Ectodermal cell (in vitro differentiated cells): Measurements from ENCODE around the gene LHFPL5.

Experiments
- H3K27ac ChIP-seq: 2 replicates; pipeline ENCODE4 v1.7.0; 2013; ENCODE audit warnings: mild to moderate bottlenecking, low read depth, low read length; ENCODE audit not compliant: insufficient read depth, poor library complexity, severe bottlenecking
- H3K27me3 ChIP-seq: 2 replicates; pipeline ENCODE4 v1.7.0; 2013; ENCODE audit warnings: mild to moderate bottlenecking, low read length; ENCODE audit not compliant: insufficient read depth, control insufficient read depth, poor library complexity, severe bottlenecking
- H3K36me3 ChIP-seq: one replicate; pipeline ENCODE4 v1.7.0; 2013; ENCODE audit warnings: low read length; ENCODE audit not compliant: control insufficient read depth, insufficient read depth
- H3K4me1 ChIP-seq: one replicate; pipeline ENCODE4 v1.7.0; 2013; ENCODE audit warnings: low read length; ENCODE audit not compliant: control insufficient read depth, insufficient read depth
- H3K4me3 ChIP-seq: 2 replicates; pipeline ENCODE4 v1.7.0; 2013; ENCODE audit warnings: low read depth, low read length, control low read depth; ENCODE audit not compliant: insufficient read depth
- H3K9me3 ChIP-seq: 2 replicates; pipeline ENCODE4 v1.7.0; 2013; ENCODE audit warnings: mild to moderate bottlenecking, low read length, moderate library complexity; ENCODE audit not compliant: control insufficient read depth
- WGBS, 2 experiments: methylation state at CpG; one replicate each; pipeline ENCODE4 v1.1.7; 2013; ENCODE audit warnings: missing lambda C conversion rate in 2 of 2; 5-methylcytosine and 5-hydroxymethylcytosine counted together

Gene LHFPL5

GRCh38 chr6:35850208-35850607 lies 45.1 kb downstream of the LHFPL5 start:
- Histone ChIP-seq H3K36me3 (peaks cover 41% of the 10 kb centered on the region), H3K27ac (no peak overlapping the region), H3K4me3 (no peak overlapping the region), H3K9me3 (peaks cover 5% of the 10 kb centered on the region), H3K27me3 (no peaks in the 10 kb centered on the region), H3K4me1 (no peaks in the 10 kb centered on the region)
- 91% methylated on average over 2 of the region's 2 CpGs for WGBS, 2 experiments

- Histone ChIP-seq H3K9me3 (peaks cover 5% of the 10 kb centered on the region), H3K27me3 (no peaks in the 10 kb centered on the region), H3K4me1 (no peaks in the 10 kb centered on the region), H3K4me3 (no peak overlapping the region), H3K27ac (no peak overlapping the region), H3K36me3 (peaks cover 51% of the 10 kb centered on the region)
- 96% methylated on average over 4 of the region's 4 CpGs for WGBS, 2 experiments
These were observed 47.8 kb downstream of the LHFPL5 start for GRCh38 chr6:35852994-35853393.

- Histone ChIP-seq H3K9me3 (no peaks in the 10 kb centered on the region), H3K4me1 (no peaks in the 10 kb centered on the region), H3K27me3 (no peaks in the 10 kb centered on the region), H3K4me3 (no peak overlapping the region), H3K27ac (no peak overlapping the region), H3K36me3 (peaks cover 46% of the 10 kb centered on the region)
- 88 to 100% methylated on average over 1 of the region's 1 CpG for WGBS, 2 experiments
These were observed 51.1 kb downstream of the LHFPL5 start for GRCh38 chr6:35856250-35856649.

GRCh38 chr6:35857853-35858252 lies 52.7 kb downstream of the LHFPL5 start:
- H3K27ac ChIP-seq: no peak overlapping the region
- no peaks in the 10 kb centered on the region for H3K9me3 ChIP-seq
- no peaks in the 10 kb centered on the region for H3K27me3 ChIP-seq
- no peak overlapping the region for H3K4me3 ChIP-seq
- H3K4me1 ChIP-seq: no peaks in the 10 kb centered on the region
- H3K36me3 ChIP-seq: peaks cover 41% of the 10 kb centered on the region

GRCh38 chr6:35859367-35859766 lies 54.2 kb downstream of the LHFPL5 start:
- Histone ChIP-seq H3K27me3 (no peaks in the 10 kb centered on the region), H3K4me3 (no peak overlapping the region), H3K9me3 (no peaks in the 10 kb centered on the region), H3K36me3 (peaks cover 31% of the 10 kb centered on the region), H3K4me1 (no peaks in the 10 kb centered on the region), H3K27ac (no peak overlapping the region)
- 95 to 99% methylated on average over 4 of the region's 4 CpGs for WGBS, 2 experiments
